ENCODE measurements around the gene MYO1A.

MYO1A gene

GRCh38 chr12:57063991-57064685 lies 14.2 kb upstream of the MYO1A start:
- no peak for ATAC-seq (ENCODE audit: insufficient read depth, low read depth)
- no peaks in the 10 kb centered on the region for H3K9me3 ChIP-seq (ENCODE audit: insufficient read depth, low read length, severe bottlenecking)
- no peak overlapping the region for H3K9ac ChIP-seq (ENCODE audit: low read depth, low read length)
- no peak overlapping the region for H3K4me2 ChIP-seq (ENCODE audit: insufficient read depth, low read length)
- H3K4me3 ChIP-seq (ENCODE audit: low read depth in 1 of 2, low read length in 2 of 2) = no peak overlapping the region
- 0 out of 2 replicates have a peak, but pooled peaks cover 2% of the 10 kb centered on the region for H4K20me1 ChIP-seq (ENCODE audit: insufficient read depth, low read length)
- no peak for TF ChIP-seq CTCF (IDR thresholded peaks at IDR 0.05; ENCODE audit: borderline replicate concordance, extremely low read depth, low read length, poor library complexity, severe bottlenecking)
- no peak for TF ChIP-seq EZH2 (IDR thresholded peaks at IDR 0.05; ENCODE audit: borderline replicate concordance, low read depth, low read length, severe bottlenecking)
- H3K36me3 ChIP-seq (ENCODE audit: insufficient read depth, low read length) = peaks cover 78% of the 10 kb centered on the region
- H3K27me3 ChIP-seq (ENCODE audit: insufficient read depth, low read length, poor library complexity) = no peaks in the 10 kb centered on the region
- H3K4me1 ChIP-seq (ENCODE audit: insufficient read depth, low read length) = no peaks in the 10 kb centered on the region
- H3K79me2 ChIP-seq (ENCODE audit: insufficient read depth, low read length) = peaks cover 9% of the 10 kb centered on the region; the same call in 1 of the 2 replicates
- H3K27ac ChIP-seq (ENCODE audit: low read length) = no peak overlapping the region
- no peak for DNase-seq
- H2AFZ ChIP-seq (ENCODE audit: low read depth, low read length) = no peak overlapping the region

- Histone ChIP-seq H3K79me2 (ENCODE audit: insufficient read depth, low read length) (no peaks in the 10 kb centered on the region), H3K27ac (ENCODE audit: low read length) (no peak overlapping the region), H3K4me2 (ENCODE audit: insufficient read depth, low read length) (no peak overlapping the region), H3K9ac (ENCODE audit: low read depth, low read length) (no peak overlapping the region), H3K4me3 (ENCODE audit: low read depth in 1 of 2, low read length in 2 of 2) (no peak overlapping the region), H2AFZ (ENCODE audit: low read depth, low read length) (no peak overlapping the region), H3K9me3 (ENCODE audit: insufficient read depth, low read length, severe bottlenecking) (no peaks in the 10 kb centered on the region), H3K27me3 (ENCODE audit: insufficient read depth, low read length, poor library complexity) (no peaks in the 10 kb centered on the region), H3K4me1 (ENCODE audit: insufficient read depth, low read length) (no peaks in the 10 kb centered on the region), H3K36me3 (ENCODE audit: insufficient read depth, low read length) (peaks cover 74% of the 10 kb centered on the region), H4K20me1 (ENCODE audit: insufficient read depth, low read length) (no peaks in the 10 kb centered on the region)
- ATAC-seq (ENCODE audit: insufficient read depth, low read depth) (no peak), DNase-seq (no peak)
- TF ChIP-seq CTCF (IDR thresholded peaks at IDR 0.05; ENCODE audit: borderline replicate concordance, extremely low read depth, low read length, poor library complexity, severe bottlenecking) (no peak), EZH2 (IDR thresholded peaks at IDR 0.05; ENCODE audit: borderline replicate concordance, low read depth, low read length, severe bottlenecking) (no peak)
Measured at GRCh38 chr12:57058454-57058853, 8.5 kb upstream of the MYO1A start.

GRCh38 chr12:57057067-57057751 lies 7.3 kb upstream of the MYO1A start:
- no peaks in the 10 kb centered on the region for H3K79me2 ChIP-seq (ENCODE audit: insufficient read depth, low read length)
- H3K9ac ChIP-seq (ENCODE audit: low read depth, low read length) = no peak overlapping the region
- peaks cover 62% of the 10 kb centered on the region for H3K36me3 ChIP-seq (ENCODE audit: insufficient read depth, low read length)
- no peaks in the 10 kb centered on the region for H4K20me1 ChIP-seq (ENCODE audit: insufficient read depth, low read length)
- DNase-seq (no peak), ATAC-seq (ENCODE audit: insufficient read depth, low read depth) (no peak)
- TF ChIP-seq EZH2 (IDR thresholded peaks at IDR 0.05; ENCODE audit: borderline replicate concordance, low read depth, low read length, severe bottlenecking) (no peak), CTCF (IDR thresholded peaks at IDR 0.05; ENCODE audit: borderline replicate concordance, extremely low read depth, low read length, poor library complexity, severe bottlenecking) (no peak)
- no peak overlapping the region for H3K27ac ChIP-seq (ENCODE audit: low read length)
- H3K27me3 ChIP-seq (ENCODE audit: insufficient read depth, low read length, poor library complexity) = no peaks in the 10 kb centered on the region
- H3K9me3 ChIP-seq (ENCODE audit: insufficient read depth, low read length, severe bottlenecking) = no peaks in the 10 kb centered on the region
- H2AFZ ChIP-seq (ENCODE audit: low read depth, low read length) = no peak overlapping the region
- no peak overlapping the region for H3K4me3 ChIP-seq (ENCODE audit: low read depth in 1 of 2, low read length in 2 of 2)
- H3K4me2 ChIP-seq (ENCODE audit: insufficient read depth, low read length) = no peak overlapping the region
- no peaks in the 10 kb centered on the region for H3K4me1 ChIP-seq (ENCODE audit: insufficient read depth, low read length)

Data from DND-41 (cell line).